Measurements from ENCODE around the gene SEC14L5. TPM values are rescaled to one million over a fixed set of nuclear protein-coding genes. Genes with fewer than 3 reads are reported as not detected.

The SEC14L5 gene
- total RNA-seq, 1 donor from 2014 or later, result 3.1 TPM

- TF ChIP-seq, protein P1, sequence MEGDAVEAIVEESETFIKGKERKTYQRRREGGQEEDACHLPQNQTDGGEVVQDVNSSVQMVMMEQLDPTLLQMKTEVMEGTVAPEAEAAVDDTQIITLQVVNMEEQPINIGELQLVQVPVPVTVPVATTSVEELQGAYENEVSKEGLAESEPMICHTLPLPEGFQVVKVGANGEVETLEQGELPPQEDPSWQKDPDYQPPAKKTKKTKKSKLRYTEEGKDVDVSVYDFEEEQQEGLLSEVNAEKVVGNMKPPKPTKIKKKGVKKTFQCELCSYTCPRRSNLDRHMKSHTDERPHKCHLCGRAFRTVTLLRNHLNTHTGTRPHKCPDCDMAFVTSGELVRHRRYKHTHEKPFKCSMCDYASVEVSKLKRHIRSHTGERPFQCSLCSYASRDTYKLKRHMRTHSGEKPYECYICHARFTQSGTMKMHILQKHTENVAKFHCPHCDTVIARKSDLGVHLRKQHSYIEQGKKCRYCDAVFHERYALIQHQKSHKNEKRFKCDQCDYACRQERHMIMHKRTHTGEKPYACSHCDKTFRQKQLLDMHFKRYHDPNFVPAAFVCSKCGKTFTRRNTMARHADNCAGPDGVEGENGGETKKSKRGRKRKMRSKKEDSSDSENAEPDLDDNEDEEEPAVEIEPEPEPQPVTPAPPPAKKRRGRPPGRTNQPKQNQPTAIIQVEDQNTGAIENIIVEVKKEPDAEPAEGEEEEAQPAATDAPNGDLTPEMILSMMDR (IDR thresholded peaks at IDR 0.05; ENCODE audit: partially characterized antibody, unreplicated experiment), result no peak
- Mint-ChIP-seq H3K27ac (ENCODE audit: unreplicated experiment) (no peak overlapping the region), H3K4me3 (ENCODE audit: unreplicated experiment) (no peak overlapping the region), H3K9me3 (ENCODE audit: unreplicated experiment) (peaks cover 4% of the 10 kb centered on the region), H3K27me3 (ENCODE audit: unreplicated experiment) (peaks cover 5% of the 10 kb centered on the region), H3K36me3 (ENCODE audit: unreplicated experiment) (no peaks in the 10 kb centered on the region), H3K4me1 (ENCODE audit: low read depth, unreplicated experiment) (peaks cover 2% of the 10 kb centered on the region)
- no peak for DNase-seq
Measured at GRCh38 chr16:4982056-4982867, 24.1 kb downstream of the SEC14L5 start.

- no peaks in the 10 kb centered on the region for H3K36me3 Mint-ChIP-seq (ENCODE audit: unreplicated experiment)
- peaks cover 13% of the 10 kb centered on the region for H3K27me3 Mint-ChIP-seq (ENCODE audit: unreplicated experiment)
- TF ChIP-seq, protein P1 (IDR thresholded peaks at IDR 0.05; ENCODE audit: partially characterized antibody, unreplicated experiment), result no peak
- H3K9me3 Mint-ChIP-seq (ENCODE audit: unreplicated experiment), result peaks cover 4% of the 10 kb centered on the region
- H3K4me1 Mint-ChIP-seq (ENCODE audit: low read depth, unreplicated experiment), result peaks cover 2% of the 10 kb centered on the region
- no peak overlapping the region for H3K4me3 Mint-ChIP-seq (ENCODE audit: unreplicated experiment)
- no peak for DNase-seq
- no peak overlapping the region for H3K27ac Mint-ChIP-seq (ENCODE audit: unreplicated experiment)
Measured at GRCh38 chr16:4984174-4984990, 26.3 kb downstream of the SEC14L5 start.

DNA sequence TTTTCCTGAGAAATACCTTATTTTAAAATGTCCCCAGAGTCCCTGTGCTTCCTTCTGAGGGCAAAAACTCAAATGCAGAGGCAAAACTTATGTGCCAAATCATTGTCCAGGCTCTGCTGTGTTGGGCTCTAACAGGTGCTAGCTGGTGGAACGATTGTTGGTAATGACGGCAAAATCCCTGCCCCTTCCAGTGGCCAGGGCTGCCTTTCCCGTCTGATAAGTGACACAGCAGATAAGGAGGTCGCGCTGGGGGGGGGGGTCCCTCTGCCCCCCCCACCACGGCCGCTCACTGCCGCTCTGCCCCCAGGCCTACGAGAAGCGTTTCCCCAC lies 29.1 kb downstream of the SEC14L5 start:
- TF ChIP-seq, protein P1 (IDR thresholded peaks at IDR 0.05; ENCODE audit: partially characterized antibody, unreplicated experiment), result no peak
- no peaks in the 10 kb centered on the region for H3K9me3 Mint-ChIP-seq (ENCODE audit: unreplicated experiment)
- H3K27ac Mint-ChIP-seq (ENCODE audit: unreplicated experiment), result no peak overlapping the region
- no peak for DNase-seq
- no peak overlapping the region for H3K4me3 Mint-ChIP-seq (ENCODE audit: unreplicated experiment)
- H3K36me3 Mint-ChIP-seq (ENCODE audit: unreplicated experiment), result no peaks in the 10 kb centered on the region
- H3K4me1 Mint-ChIP-seq (ENCODE audit: low read depth, unreplicated experiment), result no peaks in the 10 kb centered on the region
- peaks cover 13% of the 10 kb centered on the region for H3K27me3 Mint-ChIP-seq (ENCODE audit: unreplicated experiment)

- Mint-ChIP-seq H3K4me3 (ENCODE audit: unreplicated experiment) (peak overlapping the region; percentile 72), H3K36me3 (ENCODE audit: unreplicated experiment) (no peaks in the 10 kb centered on the region), H3K27me3 (ENCODE audit: unreplicated experiment) (peaks cover 13% of the 10 kb centered on the region), H3K27ac (ENCODE audit: unreplicated experiment) (no peak overlapping the region), H3K9me3 (ENCODE audit: unreplicated experiment) (no peaks in the 10 kb centered on the region), H3K4me1 (ENCODE audit: low read depth, unreplicated experiment) (no peaks in the 10 kb centered on the region)
- no peak for DNase-seq
- TF ChIP-seq, protein P1 (IDR thresholded peaks at IDR 0.05; ENCODE audit: partially characterized antibody, unreplicated experiment), result no peak
Measured at GRCh38 chr16:4987580-4988374, 29.6 kb downstream of the SEC14L5 start.
